Activated naive CD8-positive, alpha-beta T cell treated with anti-CD3 and anti-CD28 coated beads, Interleukin-2, amount 50 U/mL, for 16 hours (primary cell): Measurements from ENCODE around the gene EWSR1.

Source experiments
- DNase-seq: peaks from one replicate; pipeline ENCODE4 v3.0.0-alpha.2; 2020; ENCODE audit warnings: low read depth, low spot score

EWSR1 gene

DNA sequence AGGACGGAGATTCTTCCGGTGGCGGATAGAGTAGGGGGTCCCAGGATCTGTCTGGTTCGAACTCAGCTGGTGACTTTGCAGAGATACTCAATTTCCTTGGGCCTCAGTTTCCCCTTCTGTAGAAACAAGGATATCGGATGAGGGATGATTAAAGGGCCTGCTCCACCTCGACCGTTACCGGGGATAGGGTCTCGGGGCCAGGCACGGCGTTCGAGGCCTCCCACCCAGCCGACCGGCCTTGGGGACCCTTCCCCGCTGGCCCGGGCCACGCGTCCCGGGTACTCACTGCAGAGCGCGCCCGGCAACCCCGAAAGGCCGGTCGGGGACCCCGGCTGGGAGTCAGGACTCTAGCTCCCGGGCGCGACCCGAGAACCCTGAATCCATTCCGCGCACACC lies 608 bp upstream of the EWSR1 start:
- DNase-seq, result no peak

DNA sequence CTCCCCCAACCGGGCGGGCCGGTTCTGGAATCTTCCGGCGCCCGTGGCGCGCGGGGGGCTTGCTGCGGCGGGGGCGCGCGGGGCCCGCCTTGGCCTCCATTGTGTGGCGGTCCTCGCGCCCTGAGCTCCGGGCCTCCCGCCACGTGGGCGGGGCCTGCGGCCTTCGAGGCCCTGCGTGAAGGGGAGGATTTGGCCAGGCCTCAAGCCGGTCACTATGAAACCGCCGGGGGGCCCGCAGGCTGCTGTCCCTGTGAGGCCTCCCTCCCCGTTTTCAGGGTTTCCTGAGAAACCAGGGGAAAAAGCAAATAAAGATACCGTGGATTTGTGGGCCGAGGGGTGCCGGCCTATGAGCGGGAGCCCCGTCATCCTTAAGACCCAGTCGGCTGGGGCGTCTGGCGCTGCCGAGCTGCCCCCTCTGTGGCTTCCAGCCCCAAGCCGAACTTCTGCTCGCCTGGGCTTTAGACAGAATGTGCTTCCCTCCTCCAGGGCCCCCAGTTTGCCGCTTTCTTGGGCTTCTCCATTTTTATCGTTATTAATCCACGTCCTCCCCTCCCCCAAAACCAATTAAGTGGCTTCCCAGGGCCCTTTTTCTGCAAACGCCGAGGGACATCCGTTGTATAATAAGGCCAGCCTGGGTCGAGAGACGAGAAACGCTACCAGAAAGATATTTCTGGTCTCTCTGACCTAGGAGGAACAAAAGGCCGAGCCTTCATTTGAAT lies 602 bp downstream of the EWSR1 start:
- no peak for DNase-seq

DNA sequence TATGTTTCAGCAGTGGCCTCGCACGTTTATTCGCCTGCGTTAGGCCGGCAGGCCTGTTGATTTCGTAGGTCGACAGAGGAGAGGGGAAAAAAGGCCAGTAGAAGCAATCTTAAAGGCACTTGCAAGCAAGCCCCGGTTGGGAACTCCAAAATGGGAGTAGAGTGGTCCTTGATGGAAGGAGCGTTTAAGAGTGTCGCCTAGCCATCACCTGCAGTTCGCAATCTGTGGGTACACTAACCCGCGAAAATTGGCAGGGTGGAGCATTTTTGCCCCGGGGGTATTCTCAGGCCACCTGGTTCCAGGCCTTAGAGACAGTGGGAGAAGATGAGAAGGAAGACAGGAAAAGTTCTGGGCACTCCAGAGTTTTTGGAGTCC lies 1.1 kb downstream of the EWSR1 start:
- DNase-seq, result no peak

DNA sequence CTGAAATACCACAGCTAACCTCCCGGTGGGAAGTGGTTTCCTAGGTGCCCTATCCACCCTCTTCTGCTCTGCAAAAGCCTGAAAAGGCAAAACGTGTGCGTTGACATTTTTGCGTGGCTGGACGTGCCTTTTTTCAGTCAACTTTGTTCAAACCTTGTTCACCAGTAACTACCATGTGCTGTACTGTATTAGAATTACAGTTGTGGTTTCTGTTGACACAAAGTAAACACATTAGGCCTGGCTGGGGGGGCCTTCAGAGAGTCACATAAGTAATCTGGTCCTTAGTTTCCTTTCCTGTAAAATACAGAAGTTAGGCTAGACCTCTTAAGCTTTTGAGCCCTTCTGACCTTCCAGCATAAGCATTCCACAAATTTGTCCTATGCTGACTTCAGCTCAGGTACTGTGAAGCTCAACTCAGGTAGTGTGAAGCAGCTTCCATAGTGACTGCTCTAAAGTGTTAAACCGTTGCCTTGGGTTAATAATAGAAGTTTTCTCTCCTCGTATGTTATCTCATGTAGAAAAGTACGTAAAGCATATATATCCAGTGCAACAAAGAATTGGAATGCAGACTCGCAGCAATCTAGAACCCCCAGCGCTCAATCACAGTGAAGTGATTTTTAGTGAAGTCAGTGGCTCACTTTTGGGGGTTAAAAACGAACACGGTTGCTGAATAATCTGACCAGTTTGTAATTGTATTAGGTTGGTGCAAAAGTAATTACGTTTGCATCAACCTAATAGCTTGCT lies 1.8 kb downstream of the EWSR1 start:
- no peak for DNase-seq

DNA sequence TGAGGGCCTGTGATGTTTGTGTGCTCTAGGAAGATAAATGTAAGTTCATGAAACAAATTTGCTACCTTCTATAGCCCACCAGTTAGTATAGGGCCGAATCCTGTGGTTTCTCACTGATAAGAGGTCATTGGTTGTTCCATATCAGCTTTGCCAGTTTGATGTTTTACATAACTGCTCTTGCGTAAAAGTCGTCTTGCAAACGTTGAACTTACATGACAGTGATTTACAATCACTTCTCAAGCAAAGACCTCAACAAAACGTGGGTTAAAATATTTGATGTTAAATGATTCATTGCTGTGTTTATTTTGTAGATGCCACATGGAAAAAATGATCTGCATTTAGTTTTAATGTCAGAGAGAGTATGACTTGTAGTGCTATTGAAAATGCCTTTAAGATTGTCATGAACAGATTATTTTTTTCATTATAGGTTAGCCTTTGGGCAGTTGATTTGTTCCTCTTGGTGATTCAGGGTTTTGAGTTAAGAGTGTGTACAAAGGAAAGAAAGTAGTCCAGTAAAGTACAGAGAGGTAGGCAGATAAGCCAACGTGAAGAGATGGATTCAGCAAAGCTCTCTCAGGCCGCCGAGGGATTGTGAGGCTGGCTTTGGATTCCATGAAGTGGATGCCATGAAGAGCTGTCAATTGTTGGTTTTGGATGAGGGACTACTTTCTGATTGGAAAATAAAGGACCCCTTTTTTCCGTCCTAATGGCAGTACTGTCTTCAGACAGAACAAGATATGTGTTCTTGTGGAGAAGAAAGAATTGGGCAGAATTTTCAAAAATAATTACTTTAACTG lies 2.6 kb downstream of the EWSR1 start:
- DNase-seq, result no peak

DNA sequence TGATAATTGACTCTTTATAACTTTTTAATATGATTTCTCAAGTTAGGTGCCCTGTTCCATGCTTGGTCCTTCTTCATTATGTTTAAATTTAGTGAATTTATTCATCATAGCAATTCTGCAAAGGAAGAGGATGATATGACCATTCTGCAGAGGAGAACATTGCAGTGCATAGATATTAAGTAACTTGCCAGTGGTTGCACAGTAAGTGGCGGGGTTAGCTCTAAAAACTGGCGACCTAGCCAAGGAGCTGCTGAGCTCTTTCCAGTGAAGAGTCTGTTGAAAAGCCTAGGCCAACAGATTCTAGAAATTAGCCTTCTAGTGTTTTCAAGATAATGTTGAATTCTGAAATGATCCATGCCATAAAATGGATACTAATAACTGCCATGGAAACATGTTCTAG lies 4.6 kb downstream of the EWSR1 start:
- no peak for DNase-seq

DNA sequence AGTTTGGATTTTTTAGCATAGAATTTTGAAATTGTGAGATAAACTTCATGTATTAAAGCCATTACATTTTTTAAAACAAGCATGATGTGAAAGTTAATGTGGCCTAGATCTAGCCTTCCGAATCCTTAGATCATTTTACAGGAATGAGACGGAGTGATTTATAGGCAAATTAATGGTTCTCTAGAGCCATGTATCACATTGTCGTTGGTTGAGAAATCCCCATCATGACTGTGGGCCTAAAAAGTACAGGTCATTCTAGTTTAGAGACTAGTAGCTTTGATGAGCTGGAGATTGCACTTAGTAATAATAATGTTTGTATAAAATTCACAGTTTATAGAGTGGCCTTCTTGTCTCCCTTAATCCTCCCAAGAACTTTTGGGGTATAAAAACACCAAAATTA lies 7.1 kb downstream of the EWSR1 start:
- no peak for DNase-seq

DNA sequence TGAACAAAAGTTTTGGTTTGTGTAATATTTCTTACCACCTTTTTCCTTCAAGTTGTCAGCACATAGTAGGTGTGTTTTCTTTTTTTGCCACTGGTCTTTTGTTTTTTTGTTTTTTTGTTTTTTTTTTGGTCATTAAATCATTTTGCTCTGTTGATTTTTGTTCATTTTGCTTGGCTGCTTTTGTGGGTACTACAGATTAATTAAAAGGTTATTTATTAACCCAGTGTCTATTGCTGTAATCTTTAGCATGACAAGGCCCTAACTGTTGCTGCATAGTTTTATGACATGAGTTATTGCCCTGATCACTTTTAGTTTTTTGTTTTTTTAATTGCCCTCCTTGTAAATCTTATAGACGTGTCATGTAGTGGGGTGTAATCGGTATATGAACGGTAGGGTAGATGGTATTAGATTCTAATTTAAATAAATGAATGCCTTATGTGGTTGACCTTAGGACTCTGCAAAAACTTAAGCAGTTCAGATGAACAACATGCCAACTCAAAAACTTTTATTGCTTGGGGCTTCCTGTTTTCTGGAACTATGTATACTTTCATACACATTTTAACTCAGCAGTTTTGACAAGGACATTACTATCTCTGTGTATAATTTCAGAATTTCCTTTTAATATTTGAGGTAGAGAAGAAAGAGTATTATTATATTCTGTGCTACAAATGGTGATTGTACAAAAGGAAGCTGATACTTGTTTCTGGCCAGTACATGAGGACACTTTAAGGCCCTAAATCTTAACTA lies 7.9 kb downstream of the EWSR1 start:
- no peak for DNase-seq

DNA sequence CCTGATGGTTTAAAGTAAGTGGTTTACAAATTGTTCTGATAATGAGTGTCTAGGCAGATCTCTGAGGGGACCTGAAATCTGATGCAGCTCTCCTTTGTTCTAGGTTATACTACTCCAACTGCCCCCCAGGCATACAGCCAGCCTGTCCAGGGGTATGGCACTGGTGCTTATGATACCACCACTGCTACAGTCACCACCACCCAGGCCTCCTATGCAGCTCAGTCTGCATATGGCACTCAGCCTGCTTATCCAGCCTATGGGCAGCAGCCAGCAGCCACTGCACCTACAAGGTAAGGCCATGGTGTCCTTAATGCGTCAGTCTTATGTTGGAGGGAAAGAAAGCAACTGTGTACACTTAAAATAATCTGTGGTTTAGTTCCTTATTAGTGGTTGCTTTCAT lies 9.9 kb downstream of the EWSR1 start:
- DNase-seq, result no peak

DNA sequence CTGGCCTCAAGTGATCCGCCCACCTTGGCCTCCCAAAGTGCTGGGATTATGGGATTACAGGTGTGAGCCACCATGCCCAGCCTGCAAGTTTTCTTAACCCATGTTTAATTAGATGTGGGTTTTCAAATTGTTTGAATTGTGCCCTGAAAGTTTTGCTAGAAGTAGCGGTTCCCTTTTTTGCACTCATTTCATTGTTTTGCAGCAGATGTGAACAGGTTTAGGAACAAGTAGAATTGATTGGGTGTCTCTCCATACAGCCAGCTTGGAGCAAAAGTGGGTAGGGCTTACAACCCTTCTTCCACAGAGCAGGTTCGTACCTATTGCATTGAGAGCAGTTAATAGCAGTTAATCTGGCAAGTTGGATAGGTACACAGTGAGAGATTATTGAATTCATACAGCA lies 16.1 kb downstream of the EWSR1 start:
- no peak for DNase-seq

DNA sequence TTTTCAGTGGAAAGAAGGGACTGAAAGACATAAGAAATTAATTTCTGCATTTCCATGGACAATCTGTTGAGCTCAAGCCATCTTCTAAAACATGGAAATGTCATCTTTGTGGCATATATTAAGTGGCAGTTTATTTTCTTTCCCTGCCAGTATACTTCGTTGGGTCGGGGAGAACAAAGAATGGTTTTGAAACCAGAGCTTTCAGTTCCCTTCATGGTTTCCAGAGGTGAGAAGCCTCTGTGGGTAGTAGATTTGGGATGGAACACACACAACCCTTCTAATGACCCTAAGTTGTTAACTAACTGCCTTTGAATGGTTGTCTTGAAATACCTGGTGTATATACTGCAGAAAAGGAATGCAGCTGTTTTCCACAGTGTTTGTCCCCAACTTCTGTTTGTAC lies 20.8 kb downstream of the EWSR1 start:
- no peak for DNase-seq

DNA sequence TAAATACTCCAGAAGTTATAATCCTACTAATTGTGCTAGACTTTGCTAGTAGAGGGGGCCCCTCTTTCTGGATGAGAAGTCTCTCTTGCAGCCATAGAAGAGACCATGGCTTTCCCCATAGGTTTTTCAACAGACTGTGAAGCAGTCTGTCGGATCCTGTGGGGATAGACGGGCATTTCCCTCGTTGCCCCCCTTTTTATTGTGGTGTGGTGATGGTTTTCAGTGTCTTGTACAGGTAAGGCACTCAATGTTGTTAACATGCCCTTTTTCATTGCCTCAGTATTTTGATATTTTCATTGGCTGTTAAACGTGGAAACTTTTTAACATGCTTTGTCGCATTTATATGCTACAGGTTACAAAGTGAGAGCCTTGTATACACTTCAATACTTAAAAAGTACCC lies 22.0 kb downstream of the EWSR1 start:
- no peak for DNase-seq

DNA sequence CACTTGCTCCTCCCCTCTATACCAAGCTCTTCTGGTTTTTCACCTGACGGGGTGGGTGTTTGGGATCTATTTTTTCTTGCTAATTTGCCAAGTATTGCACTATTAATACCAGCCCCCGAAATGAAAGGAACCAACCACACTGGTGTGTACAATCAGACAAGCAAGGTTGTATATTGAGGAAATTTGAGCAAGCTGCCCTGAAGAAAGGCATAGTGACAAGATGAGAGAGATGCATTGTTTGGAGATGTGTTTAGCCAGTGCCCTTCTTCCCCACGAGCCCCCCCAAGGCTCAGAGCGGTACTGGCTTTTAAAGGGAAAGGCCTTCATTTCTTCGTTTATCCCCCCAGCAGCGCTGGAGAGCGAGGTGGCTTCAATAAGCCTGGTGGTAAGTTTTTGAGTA lies 23.1 kb downstream of the EWSR1 start:
- no peak for DNase-seq

DNA sequence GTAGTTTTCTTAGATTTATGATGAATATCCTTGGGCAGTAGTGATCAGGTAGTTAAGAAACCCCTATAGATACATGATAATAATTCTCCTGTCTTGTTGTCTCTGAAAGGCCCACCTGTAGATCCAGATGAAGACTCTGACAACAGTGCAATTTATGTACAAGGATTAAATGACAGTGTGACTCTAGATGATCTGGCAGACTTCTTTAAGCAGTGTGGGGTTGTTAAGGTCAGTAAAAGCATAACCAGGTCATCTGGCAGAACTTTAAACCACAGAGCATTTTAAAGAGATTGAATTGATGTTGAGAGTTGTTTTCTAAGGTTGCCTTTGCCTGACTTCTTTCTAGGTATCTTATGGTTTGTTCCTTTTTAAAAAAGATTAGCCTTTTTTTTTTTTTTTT lies 24.3 kb downstream of the EWSR1 start:
- DNase-seq, result no peak

DNA sequence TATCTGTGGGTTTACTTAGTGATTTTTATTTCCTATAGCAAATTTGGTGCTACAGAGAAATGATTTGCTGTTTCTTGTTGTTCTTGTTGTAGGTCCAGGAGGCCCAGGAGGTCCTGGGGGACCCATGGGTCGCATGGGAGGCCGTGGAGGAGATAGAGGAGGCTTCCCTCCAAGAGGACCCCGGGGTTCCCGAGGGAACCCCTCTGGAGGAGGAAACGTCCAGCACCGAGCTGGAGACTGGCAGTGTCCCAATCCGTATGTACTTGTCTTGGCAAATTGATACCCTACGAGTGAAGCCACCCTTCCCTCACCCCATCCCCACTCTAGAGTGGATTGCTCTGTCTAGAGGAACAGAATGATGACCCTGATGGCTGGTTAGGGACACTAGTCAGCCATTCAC lies 30.6 kb downstream of the EWSR1 start:
- DNase-seq, result no peak

DNA sequence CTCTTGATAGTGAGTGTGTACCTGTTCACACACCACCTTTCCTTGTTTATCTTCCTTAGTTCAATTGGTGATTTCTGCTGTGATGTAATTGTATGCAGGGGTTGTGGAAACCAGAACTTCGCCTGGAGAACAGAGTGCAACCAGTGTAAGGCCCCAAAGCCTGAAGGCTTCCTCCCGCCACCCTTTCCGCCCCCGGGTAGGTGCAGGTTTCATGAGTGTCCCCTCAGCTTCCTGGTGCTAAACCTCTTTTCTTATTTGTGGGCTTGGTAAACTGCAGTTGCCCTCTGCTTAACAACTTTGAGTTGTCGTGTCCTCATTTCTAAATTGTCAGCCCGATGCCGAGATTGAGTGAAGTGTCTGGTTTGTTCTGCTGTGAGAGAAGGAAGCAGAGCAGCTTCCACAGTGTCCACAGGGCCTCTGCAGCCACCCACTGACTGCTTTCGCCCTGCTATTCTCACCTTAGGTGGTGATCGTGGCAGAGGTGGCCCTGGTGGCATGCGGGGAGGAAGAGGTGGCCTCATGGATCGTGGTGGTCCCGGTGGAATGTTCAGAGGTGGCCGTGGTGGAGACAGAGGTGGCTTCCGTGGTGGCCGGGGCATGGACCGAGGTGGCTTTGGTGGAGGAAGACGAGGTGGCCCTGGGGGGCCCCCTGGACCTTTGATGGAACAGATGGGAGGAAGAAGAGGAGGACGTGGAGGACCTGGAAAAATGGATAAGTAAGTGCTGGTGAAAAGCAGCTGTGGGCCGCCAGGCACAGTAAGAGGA lies 31.2 kb downstream of the EWSR1 start:
- DNase-seq, result no peak

DNA sequence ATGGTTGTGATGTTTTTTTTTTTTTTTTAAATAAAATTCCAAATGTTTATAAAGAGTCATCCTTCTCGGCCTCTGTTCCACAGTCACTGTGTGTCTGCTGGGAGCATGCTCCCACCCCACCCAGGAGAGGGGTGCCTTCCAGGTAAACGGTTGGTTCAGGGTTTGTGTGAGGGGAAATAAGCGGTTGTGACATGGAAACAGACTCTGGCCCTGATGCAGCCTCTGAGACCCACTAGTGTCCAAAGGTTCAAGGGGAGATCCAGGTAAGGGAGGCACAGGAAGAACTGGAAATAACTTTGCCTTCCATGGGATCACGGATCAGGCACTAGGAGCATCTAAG lies 32.4 kb downstream of the EWSR1 start:
- no peak for DNase-seq

DNA sequence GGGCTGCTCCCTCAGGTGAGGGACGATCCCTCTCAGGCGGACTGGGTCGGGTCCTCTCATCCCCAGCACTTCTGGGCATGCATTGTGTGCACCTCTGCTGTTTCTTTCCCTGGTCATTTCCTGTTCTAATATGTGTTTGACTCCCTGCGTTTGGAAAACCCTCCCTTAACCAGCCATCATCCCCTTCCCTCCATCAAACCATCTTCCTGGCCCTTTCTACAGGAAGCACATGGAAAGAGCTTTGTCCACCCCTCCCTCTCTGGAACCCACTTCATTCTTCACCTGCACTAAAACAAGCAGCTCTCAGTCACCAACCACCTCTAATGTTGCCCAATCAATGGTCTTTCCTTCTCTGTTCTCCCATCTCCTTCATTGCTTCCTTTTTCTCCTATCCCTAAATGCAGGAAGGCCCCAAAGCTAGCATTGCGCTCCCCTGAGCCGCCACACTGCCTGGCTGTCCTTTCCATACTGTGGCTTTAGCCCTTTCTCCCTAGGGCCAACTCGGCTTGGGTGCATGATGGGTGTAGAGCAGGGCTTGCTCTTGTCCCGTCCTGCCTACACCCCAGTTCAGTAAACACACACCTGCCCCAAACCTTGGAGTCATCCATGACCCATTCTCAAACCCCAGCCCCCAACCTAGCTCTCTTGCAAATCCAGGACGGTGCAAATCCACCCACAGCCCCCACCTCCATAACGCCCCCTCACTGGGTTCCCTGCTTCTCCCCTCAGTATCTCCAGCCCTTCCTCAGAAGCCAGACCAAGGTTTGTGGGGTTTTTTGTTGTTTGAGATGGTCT lies 32.9 kb downstream of the EWSR1 start:
- no peak for DNase-seq

DNA sequence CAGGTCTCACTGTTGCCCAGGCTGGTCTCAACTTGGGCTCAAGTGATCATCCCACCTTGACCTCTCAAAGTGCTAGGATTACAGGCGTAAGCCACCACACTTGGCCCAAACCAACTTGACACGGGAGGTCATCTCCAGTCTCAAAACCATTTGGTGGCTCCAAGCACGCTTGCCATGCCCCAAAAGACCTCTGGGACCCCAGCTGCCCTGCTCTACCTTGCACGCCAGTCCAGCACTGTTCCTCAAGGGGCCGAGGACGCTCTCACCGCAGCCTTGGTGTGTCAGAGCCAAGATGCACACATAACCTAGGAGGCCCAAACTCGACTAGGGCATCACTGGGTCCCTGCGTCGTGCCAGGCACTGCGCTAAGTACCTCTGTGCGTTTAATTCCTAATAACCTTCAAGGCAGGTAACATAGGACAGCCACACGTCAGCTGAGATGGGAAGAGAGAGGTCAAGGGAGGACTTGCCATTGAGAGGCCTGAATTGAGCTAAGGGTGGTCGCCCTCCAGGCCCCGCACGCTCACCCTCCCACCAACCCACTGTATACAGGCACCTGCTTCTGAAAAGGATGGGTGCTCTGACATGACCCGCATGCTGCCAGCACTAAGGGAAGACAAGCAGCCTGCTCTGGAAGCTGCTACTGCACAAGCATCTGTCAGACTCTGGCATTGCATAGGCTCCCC lies 33.8 kb downstream of the EWSR1 start:
- DNase-seq, result no peak

DNA sequence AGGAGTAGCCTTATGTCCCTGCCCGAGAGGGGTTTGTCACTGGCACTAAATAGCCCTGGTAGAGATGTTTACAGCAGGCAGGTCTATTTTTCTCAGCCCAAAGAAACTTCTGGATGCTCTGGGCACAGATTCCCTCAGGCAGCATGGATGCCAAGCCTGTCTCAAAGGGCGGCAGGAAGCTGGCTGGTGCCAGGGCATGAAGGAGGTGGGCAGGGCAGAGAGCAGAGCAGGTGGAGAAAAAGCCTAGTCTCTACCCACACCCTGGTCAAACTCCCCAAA lies 34.3 kb downstream of the EWSR1 start:
- no peak for DNase-seq
